ENCODE measurements around the gene MALRD1.
"Not testable (repeated sequence)": the region's sequence is repeated elsewhere in the genome, so short reads cannot be mapped to it uniquely, and the experiment has no call there.

Gene MALRD1

DNA sequence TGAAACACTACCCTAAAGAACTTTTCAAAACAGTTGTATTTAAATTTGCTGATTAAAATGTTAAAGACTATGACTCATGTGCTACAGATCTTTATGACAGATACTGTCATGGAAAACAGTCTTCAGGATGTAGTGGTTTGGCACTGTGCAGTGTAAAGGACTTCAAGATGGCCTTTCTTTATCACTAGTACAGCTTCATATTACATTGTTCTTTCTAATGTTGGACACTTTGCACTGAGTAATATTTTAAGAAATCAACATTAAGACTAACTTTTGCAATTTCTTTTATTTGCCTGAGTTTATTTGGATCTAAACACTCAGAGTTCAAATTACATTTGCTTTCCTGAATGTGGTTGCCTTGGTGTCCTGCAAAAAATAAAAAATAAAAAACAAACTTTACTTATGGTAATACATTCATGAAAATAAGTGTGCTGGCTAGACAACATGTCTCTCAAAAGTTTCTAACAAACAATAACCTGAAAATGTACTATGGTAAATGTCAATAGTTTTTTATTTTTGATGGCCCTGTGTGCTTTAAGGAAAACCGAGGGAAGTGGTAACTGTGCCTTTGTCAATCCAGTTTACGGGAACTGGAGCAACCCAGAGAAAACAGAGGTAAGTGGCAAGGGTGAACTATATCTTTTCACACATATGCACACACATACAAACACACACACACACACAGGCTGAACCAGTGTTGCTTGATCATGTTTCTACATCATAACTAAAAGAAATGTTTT, 681.7 kb downstream of the MALRD1 start:
- DNase-seq, result no peak

DNA sequence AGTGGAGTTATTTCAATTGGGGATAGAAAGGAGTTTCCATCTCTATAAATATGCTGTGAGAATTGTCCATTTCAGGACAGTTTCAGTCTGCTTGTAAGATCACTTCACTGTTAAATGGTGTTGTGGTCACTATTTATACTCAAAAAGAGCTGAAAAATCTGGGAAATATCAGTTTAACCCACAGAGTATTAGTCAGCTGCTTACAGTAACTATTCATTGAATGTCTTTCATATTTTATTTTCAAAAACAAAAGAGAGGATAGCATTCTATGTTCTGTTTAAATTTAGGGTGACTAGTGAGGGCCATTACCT, 682.3 kb downstream of the MALRD1 start:
- no peak for DNase-seq

GRCh38 chr10:19731560-19731959, 683.0 kb downstream of the MALRD1 start:
- DNase-seq, result no peak

GRCh38 chr10:19738440-19738839, 689.8 kb downstream of the MALRD1 start:
- no peak for DNase-seq

DNA sequence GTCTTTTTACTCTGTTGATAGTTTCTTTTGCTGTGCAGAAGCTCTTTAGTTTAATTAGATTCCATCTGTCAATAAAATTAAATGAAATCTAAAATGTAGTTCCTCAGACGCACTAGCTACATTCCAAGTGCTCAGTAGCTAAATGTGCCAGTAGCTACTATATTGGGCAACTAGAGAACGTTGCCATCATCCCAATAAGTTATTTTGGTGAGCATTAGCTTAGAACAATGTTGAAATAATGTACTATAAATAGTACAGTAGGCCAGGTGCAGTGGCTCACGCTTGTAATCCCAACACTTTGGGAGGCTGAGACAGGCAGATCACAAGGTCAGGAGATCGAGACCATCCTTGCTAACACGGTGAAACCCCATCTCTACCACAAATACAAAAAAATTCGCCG, 690.6 kb downstream of the MALRD1 start:
- DNase-seq, result not testable (repeated sequence)

DNA sequence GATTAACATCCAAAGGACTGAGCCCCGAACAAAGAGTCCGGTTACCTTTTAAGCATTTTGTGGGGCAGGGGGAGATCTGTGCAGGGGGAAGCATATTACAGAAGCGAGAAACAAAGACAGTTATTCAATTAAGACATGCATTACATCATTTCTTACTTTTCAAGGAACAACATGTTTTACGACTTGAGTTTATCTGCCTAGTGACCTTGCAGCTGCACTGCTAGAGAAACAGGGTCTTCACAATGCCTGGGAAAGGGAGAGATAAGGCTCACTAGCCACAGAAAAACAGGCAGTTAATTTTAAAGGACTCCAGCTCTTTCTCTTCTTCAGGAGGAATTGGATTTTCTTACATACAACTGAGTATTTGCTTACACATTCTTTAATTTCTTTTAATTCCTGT, 693.5 kb downstream of the MALRD1 start:
- DNase-seq, result not testable (repeated sequence)

DNA sequence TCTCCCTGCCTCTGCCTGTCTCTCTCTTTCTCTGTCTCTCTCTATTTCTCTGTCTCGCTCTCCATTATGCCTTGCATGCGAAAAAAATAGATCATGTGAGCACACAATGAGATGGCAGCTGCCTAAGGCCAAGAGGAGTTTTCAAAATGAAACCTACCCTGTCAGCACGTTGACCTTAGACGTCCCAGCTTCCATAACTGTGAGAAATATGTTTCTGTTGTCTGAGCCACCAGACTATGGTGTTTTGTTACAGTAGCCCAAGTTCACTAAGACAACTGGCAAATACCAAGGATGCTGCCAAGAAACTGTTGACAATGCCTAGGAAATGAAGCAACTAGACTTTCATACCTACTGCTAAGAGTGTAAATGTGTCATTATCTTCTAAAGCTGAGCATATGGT, 697.1 kb downstream of the MALRD1 start:
- no peak for DNase-seq

- no peak for DNase-seq
Measured at GRCh38 chr10:19749185-19749729, 700.7 kb downstream of the MALRD1 start.

- no peak for DNase-seq
Measured at GRCh38 chr10:19750972-19751371, 702.4 kb downstream of the MALRD1 start.

DNA sequence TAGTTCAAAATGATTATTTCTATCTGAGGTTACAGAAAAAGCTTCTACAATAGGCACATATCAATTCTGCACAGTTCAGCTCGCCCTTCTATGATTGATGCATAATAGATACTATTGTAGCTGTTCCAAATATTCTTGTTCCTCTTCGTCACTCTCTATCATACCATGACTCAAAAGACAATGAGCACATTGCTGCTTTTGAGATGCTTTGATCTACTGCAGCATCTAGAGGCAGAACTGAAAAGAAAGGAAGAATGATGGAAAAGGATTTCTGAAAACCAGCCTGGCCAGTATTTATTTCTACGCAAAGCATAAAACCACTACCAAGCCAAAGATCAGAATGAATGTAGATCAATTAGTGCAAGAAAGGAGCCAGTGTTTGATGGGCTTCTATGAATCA, 708.3 kb downstream of the MALRD1 start:
- no peak for DNase-seq

DNA sequence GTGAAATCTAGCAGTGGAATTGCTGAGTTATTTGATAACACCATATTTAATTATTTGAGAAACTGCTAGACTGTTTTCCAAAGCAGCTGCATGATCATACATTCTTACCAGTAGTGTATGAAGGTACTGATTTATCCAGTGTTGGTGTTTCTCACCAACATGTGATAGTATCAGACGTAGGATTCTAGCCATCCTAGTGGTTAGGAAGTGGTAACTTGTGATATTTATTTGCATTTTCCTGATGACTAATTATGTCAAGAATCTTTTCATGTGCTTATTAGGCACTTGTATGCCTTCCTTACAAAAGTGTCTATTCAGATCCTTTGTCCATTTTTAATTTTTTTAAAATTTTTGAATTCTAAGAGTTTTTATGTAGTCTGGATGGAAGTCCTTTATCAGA, 713.4 kb downstream of the MALRD1 start:
- DNase-seq, result no peak

DNA sequence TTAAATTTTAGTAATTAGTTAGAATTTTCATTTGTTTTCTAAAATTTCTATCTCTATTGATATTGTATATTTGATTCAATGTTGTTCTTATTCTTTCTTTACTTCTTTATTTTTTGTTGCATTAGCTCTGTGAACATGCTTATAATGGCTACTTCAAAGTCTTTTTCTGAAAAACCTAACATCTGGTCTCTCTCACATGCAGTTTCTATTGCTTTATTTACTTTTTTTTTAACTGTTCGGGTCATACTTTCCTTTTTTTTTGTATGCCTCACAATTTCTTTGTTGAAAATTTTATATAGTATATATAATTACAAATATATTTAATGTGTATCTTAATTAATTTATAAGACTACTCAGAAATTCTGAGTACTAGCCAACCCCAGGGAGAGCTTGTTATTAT, 715.5 kb downstream of the MALRD1 start:
- DNase-seq, result no peak

GRCh38 chr10:19767876-19768275, 719.3 kb downstream of the MALRD1 start:
- no peak for DNase-seq

GRCh38 chr10:19769826-19770225, 721.2 kb downstream of the MALRD1 start:
- DNase-seq, result not testable (repeated sequence)

DNA sequence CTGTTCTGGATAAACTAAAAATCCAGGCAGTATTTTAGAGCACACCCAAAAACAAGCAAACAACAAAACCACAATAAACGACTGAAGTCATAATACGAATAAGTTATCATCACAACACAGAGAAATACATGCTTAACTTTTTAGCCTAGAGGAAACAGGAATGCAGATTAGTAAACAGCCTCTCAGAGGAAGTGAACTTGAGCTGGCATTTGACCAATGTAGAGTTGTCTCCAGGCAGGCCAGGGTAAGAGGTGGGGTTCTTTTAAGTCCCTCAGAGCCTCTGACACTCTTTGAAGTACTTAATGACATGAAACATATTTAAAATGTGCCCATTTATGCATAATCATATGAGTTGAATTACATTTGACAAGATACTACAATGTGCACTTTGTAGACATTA, 724.4 kb downstream of the MALRD1 start:
- no peak for DNase-seq

DNA sequence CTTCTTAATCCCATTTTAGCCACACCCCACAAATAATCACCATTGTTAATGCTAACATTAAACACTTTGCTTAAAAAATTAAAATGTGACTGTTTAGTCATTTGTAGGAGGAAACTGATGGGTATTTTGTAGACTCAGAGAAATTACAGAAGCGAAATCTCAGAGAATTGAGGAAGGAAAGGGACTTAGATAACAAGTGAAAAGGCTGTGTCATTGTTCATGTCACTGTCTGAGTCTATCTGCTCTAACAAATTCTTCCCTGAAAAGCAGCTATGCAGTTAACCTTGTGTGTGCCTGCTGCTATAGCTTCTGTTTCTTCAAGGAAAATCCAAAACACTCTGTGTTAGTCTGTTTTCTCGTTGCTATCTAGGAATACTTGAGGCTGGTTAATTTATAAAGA, 726.7 kb downstream of the MALRD1 start:
- DNase-seq, result no peak

DNA sequence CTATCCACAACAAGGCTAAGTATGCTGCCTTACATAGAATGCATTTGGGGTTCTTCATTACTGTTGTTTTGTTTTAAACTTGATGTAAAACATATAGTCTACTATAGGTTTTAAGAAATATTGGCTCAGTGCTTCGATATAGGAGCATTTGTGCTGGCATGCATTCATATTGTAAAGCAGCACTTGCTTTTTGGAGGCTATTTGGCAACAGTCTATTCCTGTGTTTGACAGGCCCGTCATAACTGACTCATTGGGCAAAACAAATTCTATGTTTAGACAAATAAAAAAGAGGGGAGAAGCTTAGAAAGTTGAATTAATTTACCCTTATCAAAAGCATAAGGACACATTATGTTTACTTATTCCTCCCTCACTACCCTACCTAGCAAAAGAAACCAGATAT, 729.2 kb downstream of the MALRD1 start:
- no peak for DNase-seq

DNA sequence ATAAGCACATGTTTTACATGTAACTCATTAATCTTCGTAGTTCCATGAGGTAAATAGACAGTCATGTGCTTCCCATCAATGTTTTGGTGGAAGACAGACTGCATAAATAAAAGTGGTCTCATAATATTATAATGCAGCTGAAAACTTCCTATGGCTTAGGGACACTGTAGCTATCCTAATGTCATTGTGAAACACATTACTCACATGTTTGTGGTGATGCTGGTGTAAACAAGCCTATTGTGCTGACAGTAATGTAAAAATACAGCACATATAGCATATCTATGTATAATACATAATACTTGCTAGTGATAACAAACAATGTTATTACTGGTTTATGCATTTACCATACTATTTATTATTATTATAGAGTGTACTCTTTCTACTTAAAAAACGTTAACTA, 730.4 kb downstream of the MALRD1 start:
- DNase-seq, result no peak

DNA sequence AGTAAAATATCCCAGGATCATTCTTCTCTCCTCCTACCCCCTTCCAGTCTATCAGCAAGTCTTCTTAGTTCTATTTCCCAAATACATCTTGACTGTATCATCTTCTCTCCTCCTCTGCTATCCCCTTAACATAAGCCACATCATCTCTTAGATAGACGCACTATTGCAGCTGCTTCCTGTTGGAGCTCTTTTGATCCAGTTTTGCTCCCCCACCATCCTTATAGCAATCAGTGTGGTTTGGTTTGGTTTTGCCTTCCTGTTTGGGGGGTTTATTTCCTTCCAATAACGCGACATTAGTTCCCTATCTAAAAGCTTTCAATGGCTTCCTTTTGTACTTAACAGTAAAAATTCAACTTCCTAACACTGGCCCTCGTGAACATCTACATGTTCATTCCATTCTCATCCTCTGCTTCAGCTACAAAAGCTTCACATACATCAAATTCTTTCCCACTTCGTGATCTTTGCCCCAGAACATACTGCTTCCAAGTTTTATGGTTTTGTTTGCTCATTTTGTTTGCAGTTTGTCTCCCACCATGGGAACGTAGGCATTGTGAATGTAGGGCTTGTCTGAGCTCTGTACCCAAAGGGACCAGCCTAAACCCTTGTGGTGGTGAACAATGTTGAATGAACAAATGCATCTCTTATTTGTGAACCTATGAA, 734.0 kb downstream of the MALRD1 start:
- DNase-seq, result no peak

GRCh38 chr10:19783721-19784120, 735.1 kb downstream of the MALRD1 start:
- no peak for DNase-seq
